Measurements from ENCODE around the gene GPN2.

Gene GPN2

GRCh38 chr1:26910343-26911160, 20.5 kb upstream of the GPN2 start:
- in situ Hi-C loops (cut with HindIII; ENCODE audit: low pct_ligation_motif_present, low sequenced_read_pairs) = no loop called here
- TF ChIP-seq CTCF (IDR thresholded peaks at IDR 0.05; ENCODE audit: low read depth, low read length, missing control alignments) = no peak
- no peak for DNase-seq

GRCh38 chr1:26909951-26910342, 19.9 kb upstream of the GPN2 start:
- TF ChIP-seq CTCF (IDR thresholded peaks at IDR 0.05; ENCODE audit: low read depth, low read length, missing control alignments) = no peak
- DNase-seq = no peak
- Histone ChIP-seq H3K27me3 (replicated peaks) (no peaks in the 10 kb centered on the region), H3K4me3 (ENCODE audit: low read depth, low read length) (no peak overlapping the region), H3K36me3 (replicated peaks) (no peaks in the 10 kb centered on the region), H3K27ac (no peak overlapping the region)
- in situ Hi-C loops (cut with HindIII; ENCODE audit: low pct_ligation_motif_present, low sequenced_read_pairs) = no loop called here

More at GRCh38 chr1:26910343-26911160, 20.5 kb upstream of the GPN2 start:
- H3K36me3 ChIP-seq (replicated peaks) = no peaks in the 10 kb centered on the region
- H3K27ac ChIP-seq = no peak overlapping the region
- H3K4me3 ChIP-seq (ENCODE audit: low read depth, low read length) = no peak overlapping the region
- H3K27me3 ChIP-seq (replicated peaks) = no peaks in the 10 kb centered on the region

- Histone ChIP-seq H3K36me3 (replicated peaks) (no peaks in the 10 kb centered on the region), H3K4me3 (ENCODE audit: low read depth, low read length) (no peak overlapping the region), H3K27me3 (replicated peaks) (no peaks in the 10 kb centered on the region), H3K27ac (no peak overlapping the region)
- peak; percentile 80 for DNase-seq
- in situ Hi-C loops (cut with HindIII; ENCODE audit: low pct_ligation_motif_present, low sequenced_read_pairs) = no loop called here
- no peak for TF ChIP-seq CTCF (IDR thresholded peaks at IDR 0.05; ENCODE audit: low read depth, low read length, missing control alignments)
These were observed 17.2 kb upstream of the GPN2 start for GRCh38 chr1:26907071-26907917.

DNA sequence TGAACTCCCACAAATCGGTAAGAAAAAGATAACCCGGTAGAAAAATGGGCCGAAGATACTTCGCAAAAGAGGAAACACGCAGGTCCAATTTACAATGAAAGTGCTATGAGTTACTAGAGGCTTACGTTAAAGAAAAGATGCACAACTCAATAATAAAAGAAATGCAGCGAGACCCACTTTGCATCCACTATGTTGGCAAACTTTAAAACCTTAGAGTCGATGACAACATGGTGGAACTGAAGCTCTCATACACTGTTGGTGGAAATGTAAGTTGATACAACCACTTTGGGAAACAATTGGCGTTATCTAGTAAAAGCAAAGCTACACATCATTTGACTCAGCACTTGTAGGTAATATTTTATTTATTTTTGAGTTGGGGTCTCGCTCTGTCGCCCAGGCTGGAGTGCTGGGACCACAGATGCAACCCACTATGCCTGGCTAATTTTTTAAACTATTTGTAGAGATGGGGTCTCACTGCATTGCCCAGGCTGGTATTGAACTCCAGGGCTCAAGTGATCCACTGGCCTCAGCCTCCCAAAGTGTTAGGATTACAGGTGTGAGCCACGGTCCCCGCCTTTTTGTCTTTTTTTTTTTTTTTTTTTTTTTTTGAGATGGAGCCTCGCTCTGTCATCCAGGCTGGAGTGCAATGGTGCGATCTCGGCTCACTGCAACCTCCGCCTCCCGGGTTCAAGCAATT, 10.9 kb upstream of the GPN2 start:
- no peaks in the 10 kb centered on the region for H3K27me3 ChIP-seq (replicated peaks)
- DNase-seq = no peak
- peak overlapping the region; percentile 91 for H3K27ac ChIP-seq
- H3K4me3 ChIP-seq (ENCODE audit: low read depth, low read length) = peak overlapping the region; percentile 96
- no peak for TF ChIP-seq CTCF (IDR thresholded peaks at IDR 0.05; ENCODE audit: low read depth, low read length, missing control alignments)
- in situ Hi-C loops (cut with HindIII; ENCODE audit: low pct_ligation_motif_present, low sequenced_read_pairs) = no loop called here
- H3K36me3 ChIP-seq (replicated peaks) = peaks cover 9% of the 10 kb centered on the region

GRCh38 chr1:26900001-26900814, 10.1 kb upstream of the GPN2 start, which contains the start of gene GPATCH3:
TSS of gene GPATCH3 (minus strand) at chr1:26900467. CDS start at chr1:26900442, 25 bp downstream.
- Histone ChIP-seq H3K36me3 (replicated peaks) (peaks cover 14% of the 10 kb centered on the region), H3K4me3 (ENCODE audit: low read depth, low read length) (peak within 1 kb of the TSS; percentile 96), H3K27ac (peak within 1 kb of the TSS; percentile 91), H3K27me3 (replicated peaks) (no peaks in the 10 kb centered on the region)
- DNase-seq = peak; percentile 90
- no peak for TF ChIP-seq CTCF (IDR thresholded peaks at IDR 0.05; ENCODE audit: low read depth, low read length, missing control alignments)
- in situ Hi-C loops (cut with HindIII; ENCODE audit: low pct_ligation_motif_present, low sequenced_read_pairs) = no loop called here

Data from brain microvascular endothelial cell (primary cell).